CMK (cell line): Measurements from ENCODE around the gene IGHMBP2.

ENCODE experiments used
- DNase-seq: peaks from one replicate; pipeline ENCODE4 v3.0.0-alpha.2; 2010; ENCODE audit warnings: low read depth

Gene IGHMBP2

DNA sequence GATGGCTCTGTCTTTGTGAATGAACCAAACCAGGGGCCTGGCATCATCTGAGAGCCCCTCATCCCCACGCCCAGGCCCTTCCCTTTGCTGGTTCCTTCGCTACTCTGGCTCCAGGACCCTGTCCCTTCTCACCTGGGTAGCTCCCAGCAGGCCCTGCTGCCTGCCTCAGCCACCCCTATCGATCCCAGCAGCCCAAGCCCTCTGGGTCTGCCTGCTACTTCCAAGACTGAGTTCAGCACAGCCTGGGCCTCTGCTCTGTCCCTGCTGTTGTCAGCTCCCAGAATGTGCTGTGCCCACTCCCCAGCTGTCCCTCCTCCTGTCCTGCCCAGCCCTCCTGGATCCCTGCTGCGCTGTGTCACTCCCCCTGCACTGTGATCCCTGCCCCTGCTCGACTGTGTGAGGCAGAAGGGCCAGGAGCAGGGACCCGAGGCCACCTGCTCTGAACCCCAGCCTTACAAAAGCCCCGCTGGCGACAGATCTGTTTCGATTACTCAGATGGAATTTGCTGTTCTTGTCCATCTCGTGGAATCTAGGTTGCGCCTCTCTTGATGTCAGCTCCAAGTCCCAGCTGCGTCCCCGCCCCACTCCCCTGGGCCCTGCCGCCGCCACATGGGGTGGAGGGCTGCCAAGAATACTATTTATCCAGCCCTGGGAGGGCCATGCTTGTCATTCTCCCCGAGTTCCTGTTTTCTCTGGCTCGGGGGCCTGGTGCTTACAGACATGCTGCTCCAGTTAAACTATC, 13.0 kb upstream of the IGHMBP2 start:
- DNase-seq: no peak

DNA sequence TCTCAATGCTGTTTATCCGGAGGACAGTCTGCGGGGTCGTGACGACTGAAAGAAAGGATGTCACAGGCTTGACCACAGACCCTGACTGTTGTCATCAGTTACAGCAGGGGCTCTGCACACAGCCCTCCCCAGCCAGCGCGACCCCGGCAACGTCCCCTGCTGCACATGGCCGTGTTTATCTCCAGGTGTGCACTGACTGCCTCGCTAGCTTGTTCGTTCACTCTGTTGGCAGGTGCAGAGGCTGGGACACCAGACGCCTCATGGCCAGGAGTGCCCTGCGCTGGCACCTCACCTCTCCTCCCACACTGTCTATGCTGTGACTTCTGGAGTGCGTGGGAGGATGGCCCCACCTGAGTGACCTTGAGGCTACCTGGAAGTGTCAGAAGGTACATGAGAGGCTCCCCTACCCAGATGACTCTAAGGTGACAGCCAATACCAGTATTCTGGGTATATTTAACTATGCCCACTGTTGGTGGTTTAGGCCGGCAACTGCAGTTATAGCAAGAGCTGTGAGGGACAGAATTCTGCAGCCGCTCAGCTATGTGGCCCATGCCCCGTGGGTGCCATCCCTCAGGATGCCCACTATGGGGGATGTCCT, 12.2 kb upstream of the IGHMBP2 start:
- DNase-seq: no peak

DNA sequence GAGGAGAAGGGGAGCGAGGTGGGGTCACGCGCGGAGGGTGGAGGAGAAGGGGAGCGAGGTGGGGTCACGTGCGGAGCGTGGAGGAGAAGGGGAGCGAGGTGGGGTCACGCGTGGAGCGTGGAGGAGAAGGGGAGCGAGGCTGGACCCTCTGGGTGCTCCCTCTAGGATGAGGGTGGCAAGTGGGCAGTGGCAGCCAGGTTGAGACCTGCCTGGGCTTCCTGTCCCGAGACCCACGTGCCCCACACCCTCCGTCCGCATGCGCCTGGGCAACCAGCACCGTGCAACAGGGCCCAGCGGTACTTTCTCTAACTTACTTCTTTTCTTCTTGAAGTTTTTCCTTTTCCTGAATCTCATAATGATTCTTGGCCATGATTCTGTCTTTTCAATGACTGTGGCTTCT, 11.1 kb upstream of the IGHMBP2 start:
- no peak for DNase-seq

DNA sequence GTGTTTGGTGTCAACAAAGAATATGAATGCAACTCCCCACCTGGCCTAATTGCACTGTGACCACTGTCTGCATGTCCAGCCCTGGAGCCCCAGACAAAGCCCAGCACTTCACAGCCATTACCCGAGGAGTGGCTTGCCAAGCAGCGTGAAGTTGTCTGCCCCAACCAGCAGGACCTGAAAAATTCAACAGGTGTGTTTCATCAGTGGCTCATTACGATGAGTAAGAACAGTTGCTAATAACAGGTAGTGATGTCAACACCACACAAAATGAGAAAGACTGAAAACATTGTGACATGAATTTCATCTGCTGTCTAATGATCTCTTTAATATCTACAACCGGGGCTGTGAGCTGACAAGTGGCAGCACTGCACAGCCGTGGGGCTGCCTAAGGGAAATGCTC, 10.4 kb upstream of the IGHMBP2 start:
- no peak for DNase-seq

DNA sequence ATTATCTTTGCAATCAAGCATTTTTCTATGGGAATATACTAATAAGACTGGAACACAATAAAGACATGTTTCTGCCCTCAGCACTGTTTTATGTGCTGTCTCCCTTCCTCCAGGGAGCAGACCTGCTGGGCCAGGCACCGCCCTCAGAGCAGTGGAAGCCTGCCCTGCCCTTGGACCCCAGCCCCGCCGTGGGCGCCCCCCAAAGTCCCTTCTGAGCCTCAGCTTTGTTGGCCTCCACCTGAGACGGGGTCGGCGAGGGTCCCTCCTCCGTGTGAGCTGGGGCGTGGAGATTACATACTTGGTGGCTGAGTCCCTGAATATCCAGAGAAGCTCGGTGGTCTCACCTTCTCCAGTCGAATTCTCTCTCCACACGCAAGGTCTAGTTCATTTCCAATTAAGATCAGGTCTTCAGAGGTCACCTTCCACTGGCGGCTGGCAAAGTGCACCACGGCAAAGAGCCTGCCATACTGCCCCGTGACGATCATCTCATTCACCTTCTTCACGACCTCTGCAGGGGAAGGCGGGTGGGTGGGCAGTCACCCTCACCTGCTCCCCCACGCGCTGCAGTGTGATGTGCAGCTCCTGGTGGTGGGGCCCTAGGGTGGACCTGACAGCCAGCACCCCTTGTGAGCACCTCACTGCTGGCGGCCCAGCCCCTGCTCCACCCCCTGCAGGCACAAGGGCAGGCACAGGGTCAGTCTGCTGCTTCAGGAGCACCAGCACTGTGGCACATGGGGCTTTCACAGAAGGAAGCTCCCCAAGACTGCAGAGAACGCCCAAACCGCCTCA, 7.3 kb upstream of the IGHMBP2 start:
- no peak for DNase-seq

DNA sequence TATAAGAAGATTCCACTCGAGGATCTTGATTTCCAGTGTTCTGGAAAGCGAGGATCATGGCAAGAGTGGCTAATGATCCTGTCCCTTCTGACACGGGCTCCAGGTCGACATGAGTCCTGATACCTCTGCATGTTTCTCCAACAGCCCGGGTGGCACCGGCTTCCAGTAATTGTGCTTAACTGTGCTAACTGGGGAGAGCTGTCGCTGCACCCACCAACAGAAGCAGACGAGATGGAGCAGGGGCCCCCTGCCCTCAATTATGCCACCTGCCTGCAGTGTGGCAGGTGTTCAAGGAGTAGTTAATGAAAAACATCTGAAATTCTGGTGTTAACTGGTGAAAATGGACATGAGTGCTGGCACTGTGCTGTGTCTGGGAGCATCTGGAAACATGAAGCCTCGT, 6.2 kb upstream of the IGHMBP2 start:
- no peak for DNase-seq

DNA sequence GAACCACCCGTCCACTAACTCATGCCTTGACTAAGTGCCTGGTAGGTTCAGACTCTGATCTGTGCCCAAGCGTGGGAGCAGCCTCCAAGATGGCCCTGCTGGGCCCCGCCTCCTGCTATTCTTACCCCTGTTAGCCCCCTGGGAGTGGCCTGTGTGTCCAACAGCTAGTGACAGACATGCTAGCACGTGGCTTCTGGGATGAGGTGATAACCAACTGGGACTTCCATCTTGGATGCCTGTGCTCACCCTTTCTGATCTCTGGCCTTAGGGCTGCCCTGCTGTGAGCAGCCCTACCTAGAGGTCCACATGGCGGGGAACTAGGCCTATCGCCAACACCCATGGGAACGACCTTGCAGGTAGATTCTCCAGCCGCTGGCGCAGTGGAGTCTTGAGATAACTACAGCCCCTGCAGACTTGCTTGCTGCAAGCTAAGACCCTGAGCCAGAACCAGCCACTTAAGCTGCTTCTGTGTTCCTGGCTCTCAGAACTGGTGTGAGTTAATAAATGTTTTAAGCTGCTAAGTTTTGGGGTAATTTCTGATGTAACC, 2.8 kb upstream of the IGHMBP2 start:
- DNase-seq: no peak

DNA sequence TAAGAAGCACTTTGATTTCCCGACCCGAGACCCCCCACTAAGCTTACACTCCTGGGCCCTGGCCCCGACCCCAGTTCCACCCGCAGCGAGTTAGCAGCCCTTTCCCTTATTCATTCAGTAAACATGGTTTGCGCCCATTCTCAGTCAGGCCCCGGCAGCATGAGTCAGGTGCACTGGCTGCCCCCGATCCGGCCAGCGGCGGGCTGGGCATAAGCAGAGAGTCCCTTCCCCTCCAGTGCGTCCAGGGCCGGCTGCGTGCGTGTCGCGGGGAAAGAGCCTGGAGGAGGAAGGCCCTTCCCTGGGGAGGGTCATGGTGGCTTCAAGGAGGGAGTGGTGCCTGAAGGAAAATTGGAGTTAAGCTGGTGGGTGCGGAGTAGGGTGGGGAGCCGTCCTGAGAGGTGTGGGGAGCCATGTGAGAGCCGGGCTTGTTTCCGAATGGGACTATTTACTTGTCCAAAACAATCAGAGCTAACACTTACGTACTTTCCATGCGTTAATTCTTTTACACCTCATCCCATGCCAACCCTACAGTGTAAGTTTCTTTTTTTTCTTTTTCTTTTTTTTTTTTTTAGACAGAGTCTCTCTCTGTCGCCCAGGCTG, 657 bp downstream of the IGHMBP2 start:
- peak; percentile 20 for DNase-seq

DNA sequence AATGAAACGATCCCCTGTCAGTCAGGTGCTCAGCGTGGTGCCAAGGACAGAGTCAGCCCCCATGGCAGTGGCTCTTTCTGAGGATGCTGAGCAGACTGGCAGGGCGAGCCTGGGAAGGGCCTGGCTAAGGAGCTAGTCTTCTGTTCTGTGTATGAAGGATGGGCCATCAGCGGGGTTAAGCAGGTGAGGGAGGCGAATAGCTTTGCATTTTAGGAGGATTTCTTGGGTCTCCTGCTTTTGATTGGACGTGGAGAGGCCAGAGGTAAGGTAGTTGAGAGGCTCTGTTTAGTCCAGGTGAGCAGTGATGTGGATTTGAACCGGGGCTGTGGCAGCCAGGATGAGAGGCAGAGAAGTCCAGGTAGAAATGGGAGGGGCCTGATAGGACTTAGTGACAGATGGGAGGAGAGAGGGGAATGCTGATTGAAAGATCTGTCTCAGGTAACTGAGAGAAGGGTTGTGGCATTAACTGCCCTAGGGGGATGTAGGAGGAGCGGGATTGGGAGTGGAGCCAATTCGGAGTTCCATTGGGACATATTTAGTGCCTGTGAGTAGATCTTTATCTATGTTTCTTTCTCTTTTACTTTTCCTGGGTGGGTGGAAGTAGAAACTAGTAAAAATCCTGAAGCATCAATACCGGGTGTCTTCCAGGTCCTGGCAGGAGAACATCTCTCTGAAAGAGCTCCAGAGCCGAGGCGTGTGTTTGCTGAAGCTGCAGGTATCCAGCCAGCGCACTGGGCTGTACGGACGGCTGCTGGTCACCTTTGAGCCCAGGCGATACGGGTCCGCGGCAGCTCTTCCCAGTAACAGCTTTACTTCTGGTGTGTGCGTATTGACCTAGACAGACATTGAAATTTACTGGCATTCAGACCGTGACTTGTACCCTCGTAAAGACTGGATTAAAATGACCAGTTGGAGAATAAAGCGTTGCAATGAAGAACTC, 2.0 kb downstream of the IGHMBP2 start:
- DNase-seq: no peak

DNA sequence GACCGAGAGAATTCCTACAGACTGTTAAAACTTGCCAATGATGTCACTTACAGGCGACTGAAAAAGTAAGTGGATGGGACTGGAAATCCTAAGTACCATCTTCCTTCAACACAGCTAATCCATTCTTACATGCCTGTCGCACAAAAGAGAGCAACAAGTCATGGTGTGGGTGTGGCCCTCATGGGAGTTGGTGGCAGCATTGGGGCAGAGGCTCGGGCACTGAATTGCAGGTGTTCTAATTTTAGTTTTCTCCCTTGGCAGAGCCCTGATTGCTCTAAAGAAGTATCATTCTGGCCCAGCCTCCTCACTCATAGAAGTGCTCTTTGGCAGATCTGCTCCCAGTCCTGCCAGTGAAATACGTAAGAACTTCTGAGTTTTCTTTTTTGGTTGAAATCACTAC, 4.6 kb downstream of the IGHMBP2 start:
- no peak for DNase-seq

DNA sequence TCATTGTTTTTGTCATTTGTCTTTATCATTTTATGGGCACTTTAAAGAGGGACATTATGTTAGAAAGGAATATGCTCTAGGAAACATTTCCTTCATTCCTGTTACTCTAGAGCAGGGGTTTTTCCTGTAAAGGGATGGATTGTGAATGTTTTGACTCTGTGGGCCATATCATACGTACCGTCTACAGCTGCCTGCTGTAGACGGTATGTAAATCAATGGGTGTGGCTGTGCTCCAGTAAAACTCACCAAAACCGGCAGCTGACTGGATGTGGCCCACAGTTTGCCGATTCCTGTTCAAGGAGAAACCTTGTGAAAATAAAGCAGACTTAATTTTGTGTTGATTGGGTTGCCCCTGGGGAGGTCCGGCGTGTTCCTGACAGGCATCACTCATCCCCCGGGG, 7.3 kb downstream of the IGHMBP2 start:
- DNase-seq: no peak

DNA sequence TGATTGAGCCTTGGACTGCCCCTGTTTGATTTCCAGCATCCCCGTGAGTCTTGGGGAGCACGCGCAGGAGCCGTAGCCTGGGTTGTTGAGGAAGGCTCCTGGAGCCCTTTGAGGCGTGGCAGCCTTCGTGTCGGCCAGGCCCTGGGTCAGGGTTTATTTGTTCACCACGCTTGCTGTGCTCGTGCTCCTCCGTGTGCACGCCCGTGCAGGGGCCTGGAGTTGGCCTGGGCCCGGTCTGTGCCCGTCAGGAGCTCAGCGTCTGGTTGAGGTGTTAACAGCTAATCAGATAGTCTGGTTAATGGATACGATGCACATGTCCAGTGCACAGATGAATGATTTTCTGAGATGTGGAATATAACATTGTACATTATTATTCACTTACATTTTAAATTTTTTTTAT, 8.0 kb downstream of the IGHMBP2 start:
- no peak for DNase-seq

DNA sequence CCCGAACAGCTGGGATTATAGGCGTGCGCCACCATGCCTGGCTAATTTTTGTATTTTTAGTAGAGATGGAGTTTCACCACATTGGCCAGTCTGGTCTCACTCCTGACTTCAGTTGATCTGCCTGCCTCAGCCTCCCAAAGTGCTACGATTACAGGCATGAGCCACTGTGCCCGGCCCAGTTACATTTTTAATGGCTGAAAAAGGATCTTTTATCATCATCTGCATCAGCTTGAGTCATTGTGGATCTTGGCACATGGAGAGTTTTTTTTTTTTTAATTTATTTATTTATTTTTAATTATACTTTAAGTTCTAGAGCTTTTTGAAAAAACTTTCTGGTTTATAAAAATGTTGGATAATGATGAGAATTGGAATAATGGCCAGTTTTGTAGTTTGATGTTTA, 8.6 kb downstream of the IGHMBP2 start:
- DNase-seq: no peak

DNA sequence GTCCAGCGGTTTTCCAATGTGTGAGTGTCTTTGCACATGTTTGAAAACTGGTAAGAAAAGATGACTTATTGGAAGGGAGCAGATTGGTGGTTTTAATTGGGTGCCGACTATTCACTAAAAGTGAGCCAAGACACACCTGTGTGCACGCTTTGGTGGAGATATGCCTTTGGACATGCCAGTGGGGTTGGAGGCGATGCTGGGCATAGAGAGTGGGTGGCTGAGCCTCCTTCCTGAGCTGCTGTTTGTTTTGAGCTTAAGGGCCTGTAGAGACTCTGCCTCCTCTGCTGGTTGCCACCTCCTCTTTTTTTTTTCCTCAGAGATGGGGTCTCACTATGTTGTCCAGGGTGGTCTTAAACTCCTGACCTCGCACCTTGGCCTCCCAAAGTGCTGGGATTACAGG, 9.5 kb downstream of the IGHMBP2 start:
- no peak for DNase-seq

DNA sequence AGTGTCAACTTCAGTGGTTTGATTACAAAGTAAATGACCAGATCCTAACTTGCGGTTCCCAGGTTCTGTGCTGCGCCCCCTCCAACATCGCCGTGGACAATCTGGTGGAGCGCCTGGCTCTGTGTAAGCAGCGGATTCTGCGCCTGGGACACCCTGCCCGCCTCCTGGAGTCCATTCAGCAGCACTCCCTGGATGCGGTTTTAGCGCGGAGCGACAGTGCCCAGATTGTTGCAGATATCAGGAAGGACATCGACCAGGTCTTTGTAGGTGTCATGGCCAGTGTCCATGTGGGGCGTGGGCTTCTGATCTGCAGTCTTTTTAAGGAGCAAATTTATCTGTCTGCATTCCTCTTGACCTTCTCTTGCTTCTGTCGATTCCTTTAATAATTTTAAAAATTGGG, 11.1 kb downstream of the IGHMBP2 start:
- DNase-seq: no peak

DNA sequence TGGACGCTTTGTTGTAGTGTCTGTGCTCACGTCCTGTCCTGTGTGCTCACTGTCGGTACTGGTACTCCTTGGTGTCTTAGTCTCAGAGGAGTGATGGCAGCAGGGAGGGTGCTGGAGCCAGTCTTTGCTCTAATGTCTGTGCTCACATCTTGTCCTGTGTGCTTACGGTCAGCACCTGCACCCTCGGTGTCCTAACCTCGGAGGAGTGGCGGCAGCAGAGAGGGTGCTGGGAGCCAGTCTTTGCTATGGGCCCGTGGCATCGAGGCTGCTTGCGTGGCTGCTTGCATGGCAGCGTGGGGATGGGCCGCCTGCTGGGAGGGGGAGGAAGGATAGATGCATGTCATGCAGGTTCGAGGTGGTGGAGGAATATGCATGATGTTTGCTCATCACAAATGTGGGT, 12.7 kb downstream of the IGHMBP2 start:
- no peak for DNase-seq

DNA sequence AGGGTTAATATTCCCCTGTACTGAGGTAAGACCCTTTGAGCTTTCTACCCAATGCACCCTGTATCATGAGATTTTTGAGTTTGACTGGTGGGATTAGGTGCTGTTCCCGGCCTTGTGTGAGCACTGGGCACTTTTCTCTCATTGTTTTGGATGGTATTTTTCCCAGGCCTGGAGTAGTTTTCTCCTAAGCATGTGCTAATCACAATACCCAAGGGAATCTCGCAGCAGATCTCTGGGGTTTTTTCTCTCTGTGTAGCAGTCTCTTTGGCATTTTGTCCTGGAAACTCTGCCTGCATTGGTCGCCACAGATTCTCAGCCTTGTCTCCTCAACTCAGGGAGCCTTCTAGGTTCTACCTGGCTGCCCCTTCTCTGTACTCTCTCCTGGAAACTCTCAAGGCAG, 19.9 kb downstream of the IGHMBP2 start:
- no peak for DNase-seq

DNA sequence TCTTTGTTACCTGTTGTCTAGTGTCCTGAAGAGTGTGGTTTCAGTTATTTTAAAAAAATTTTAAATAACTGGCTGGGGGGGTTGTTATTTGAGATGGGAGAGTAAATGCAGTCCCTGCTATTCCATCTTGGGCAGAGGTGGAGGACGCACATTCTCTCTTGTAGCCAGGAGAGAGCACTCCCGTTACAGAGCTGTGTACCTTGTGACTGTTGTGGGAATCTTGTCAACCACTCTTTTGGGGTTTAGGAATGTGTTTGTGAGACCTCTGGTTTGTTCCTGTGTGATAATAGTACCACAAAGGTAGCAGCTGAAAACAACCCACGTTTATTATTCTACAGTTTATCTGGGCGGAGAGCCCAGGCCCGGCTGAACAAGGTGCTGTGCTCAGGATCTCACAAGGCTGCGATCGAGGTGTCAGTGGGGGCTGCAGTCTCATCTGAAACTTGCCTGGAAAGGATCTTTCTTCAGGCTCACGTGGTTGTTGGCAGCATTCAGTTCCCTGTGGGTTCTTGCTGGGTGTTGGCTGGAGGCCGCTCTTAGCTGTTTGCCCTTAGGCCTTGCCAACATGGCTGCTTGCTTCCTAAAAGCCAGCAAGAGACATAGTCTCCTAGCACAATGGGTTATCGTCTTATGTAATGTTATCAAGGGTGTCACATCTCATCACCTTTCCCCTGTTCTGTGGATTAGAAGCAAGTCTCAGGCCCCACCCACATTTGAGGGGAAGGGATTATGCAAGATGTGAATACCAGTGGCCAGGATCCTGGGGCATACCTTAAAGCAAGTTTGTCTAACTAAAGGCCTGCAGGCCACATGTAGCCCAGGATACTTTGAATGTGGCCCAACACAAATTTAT, 20.6 kb downstream of the IGHMBP2 start:
- DNase-seq: no peak

DNA sequence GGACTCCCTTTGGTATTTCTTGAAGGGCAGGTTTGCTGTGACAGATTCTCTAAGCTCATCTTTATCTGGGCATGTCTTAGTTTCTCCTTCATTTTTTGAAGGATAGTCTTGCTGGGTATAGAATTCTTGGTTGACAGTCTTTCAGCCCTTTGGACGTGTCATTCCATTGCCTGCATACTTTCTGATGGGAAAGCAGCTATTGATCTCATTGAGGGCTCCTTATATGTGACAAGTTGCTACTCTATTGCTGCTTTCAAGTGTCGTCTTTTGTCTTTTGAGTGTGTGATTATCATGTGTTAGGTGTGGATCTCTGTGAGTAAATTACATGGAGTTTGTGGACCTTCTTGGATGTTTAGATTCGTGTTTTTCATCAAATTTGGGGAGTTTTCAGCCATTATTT, 21.9 kb downstream of the IGHMBP2 start:
- DNase-seq: no peak

DNA sequence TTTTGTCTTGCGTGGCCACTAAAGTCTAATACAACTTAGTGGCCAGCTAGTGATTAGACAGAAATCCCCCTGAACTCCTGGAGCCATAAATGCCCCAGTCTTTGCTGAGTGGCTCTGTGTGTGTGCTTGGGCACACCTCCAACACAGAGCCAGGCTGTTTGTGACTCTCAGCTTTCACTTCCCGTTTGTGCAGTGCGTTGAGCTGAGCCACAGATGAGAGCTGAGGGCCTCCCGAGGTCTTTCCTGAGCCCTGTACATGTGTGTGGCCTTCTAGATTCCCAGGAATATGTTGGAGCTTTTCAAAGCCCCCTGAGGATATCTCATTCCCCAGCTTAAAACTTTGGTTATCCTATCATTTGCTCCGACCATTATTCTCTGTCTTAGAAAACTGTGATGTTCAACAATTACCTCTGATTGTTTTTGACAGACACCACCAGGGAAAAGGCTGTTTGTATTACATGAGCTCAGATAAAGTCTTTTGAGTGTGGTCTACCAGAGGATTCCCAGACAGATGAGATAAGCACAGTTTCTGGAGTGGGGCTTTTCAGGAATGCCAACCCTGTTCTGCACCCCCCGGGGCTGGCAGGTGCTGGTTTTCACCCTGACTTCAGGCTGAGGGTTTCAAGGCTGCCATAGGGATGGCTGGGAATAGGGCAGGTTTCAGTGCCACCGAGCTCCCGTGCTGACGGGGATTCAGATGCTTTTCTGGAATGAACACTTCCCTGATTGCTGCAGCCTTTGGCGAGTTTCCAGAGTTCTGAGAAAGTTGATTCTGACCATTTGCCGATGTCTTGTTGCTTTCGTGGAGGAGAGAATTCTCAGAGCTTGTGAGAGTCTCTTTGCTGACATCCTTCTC, 23.8 kb downstream of the IGHMBP2 start:
- no peak for DNase-seq
